Uterus (tissue), 2 donors: ENCODE measurements around the gene ZNF687.

Source experiments
- POLR2A ChIP-seq, 2 donors: fragments of 450-650 bp; IDR thresholded peaks; one replicate each; pipeline ENCODE4 v1.6.1; 2016; ENCODE audit warnings: antibody characterized with exemption in 2 of 2, mild to moderate bottlenecking in 1 of 2, moderate library complexity in 1 of 2
- TF ChIP-seq, protein P1 (sequence below), 4 experiments: fragments of 200-600 bp in 2 of 4; fragments of 450-650 bp in 2 of 4; sonication (generic) in 2 of 4; IDR thresholded peaks; one replicate each; pipeline ENCODE4 v1.5.1; 2016 to 2019; ENCODE audit warnings: antibody characterized with exemption in 4 of 4, mild to moderate bottlenecking in 2 of 4, moderate library complexity in 1 of 4

GRCh38 chr1:151292207-151293030 is 10.3 kb downstream of the ZNF687 start:
- TF ChIP-seq POLR2A (IDR thresholded peaks at IDR 0.05): no peak
- TF ChIP-seq, protein P1, sequence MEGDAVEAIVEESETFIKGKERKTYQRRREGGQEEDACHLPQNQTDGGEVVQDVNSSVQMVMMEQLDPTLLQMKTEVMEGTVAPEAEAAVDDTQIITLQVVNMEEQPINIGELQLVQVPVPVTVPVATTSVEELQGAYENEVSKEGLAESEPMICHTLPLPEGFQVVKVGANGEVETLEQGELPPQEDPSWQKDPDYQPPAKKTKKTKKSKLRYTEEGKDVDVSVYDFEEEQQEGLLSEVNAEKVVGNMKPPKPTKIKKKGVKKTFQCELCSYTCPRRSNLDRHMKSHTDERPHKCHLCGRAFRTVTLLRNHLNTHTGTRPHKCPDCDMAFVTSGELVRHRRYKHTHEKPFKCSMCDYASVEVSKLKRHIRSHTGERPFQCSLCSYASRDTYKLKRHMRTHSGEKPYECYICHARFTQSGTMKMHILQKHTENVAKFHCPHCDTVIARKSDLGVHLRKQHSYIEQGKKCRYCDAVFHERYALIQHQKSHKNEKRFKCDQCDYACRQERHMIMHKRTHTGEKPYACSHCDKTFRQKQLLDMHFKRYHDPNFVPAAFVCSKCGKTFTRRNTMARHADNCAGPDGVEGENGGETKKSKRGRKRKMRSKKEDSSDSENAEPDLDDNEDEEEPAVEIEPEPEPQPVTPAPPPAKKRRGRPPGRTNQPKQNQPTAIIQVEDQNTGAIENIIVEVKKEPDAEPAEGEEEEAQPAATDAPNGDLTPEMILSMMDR (IDR thresholded peaks at IDR 0.05): no peak
